SK-N-SH treated with all-trans-retinoic acid at 6 μM for 48 hours (cell line): ENCODE data around the gene POLR1D.

Experiments
- ATAC-seq: fragments of 200-7000 bp; cut with Tn5 transposase; 3 replicates; pipeline ENCODE4 v1.9.1; 2020; ENCODE audit warnings: mild to moderate bottlenecking, moderate library complexity
- ARNTL ChIP-seq: fragments of 450-650 bp; formaldehyde crosslinking; IDR thresholded peaks from 2 replicates; pipeline ENCODE4 v1.5.0; 2020; ENCODE audit warnings: low read depth, mild to moderate bottlenecking, moderate library complexity, borderline replicate concordance
- BACH2 ChIP-seq: fragments of 250-450 bp; sonication (Bioruptor Pico); IDR thresholded peaks from 2 replicates; pipeline ENCODE4 v1.9.0; 2021; ENCODE audit warnings: mild to moderate bottlenecking, borderline replicate concordance
- CREB5 ChIP-seq: fragments of 250-450 bp; sonication (Bioruptor Pico); IDR thresholded peaks from 2 replicates; pipeline ENCODE4 v1.5.1; 2020; ENCODE audit warnings: low read depth, mild to moderate bottlenecking, moderate library complexity
- CSDC2 ChIP-seq: fragments of 250-450 bp; sonication (Bioruptor Pico); IDR thresholded peaks from 2 replicates; pipeline ENCODE4 v1.5.0; 2020; ENCODE audit warnings: mild to moderate bottlenecking, moderate library complexity
- CSRNP3 ChIP-seq: fragments of 250-450 bp; sonication (Bioruptor Pico); IDR thresholded peaks from 2 replicates; pipeline ENCODE4 v1.5.1; 2021; ENCODE audit warnings: mild to moderate bottlenecking, moderate library complexity
- ESRRG ChIP-seq: fragments of 250-450 bp; sonication (Bioruptor Pico); IDR thresholded peaks from 2 replicates; pipeline ENCODE4 v1.6.1; 2021; ENCODE audit warnings: mild to moderate bottlenecking
- GLIS3 ChIP-seq: fragments of 250-450 bp; sonication (Bioruptor Pico); IDR thresholded peaks from 2 replicates; pipeline ENCODE4 v1.5.0; 2020; ENCODE audit warnings: mild to moderate bottlenecking, moderate library complexity
- ISL1 ChIP-seq: fragments of 250-450 bp; sonication (Bioruptor Pico); IDR thresholded peaks from 2 replicates; pipeline ENCODE4 v2.1.2; 2022; ENCODE audit warnings: mild to moderate bottlenecking, moderate library complexity
- OSR1 ChIP-seq: fragments of 250-450 bp; sonication (Bioruptor Pico); IDR thresholded peaks from 2 replicates; pipeline ENCODE4 v1.8.0; 2022; ENCODE audit warnings: moderate library complexity, mild to moderate bottlenecking, inconsistent platforms
- PATZ1 ChIP-seq: fragments of 250-450 bp; sonication (Bioruptor Pico); IDR thresholded peaks from 2 replicates; pipeline ENCODE4 v1.8.0; 2020; ENCODE audit warnings: mild to moderate bottlenecking, moderate library complexity, borderline replicate concordance
- POU6F1 ChIP-seq: fragments of 250-450 bp; sonication (Bioruptor Pico); IDR thresholded peaks from 2 replicates; pipeline ENCODE4 v1.8.0; 2021; ENCODE audit warnings: low read depth, mild to moderate bottlenecking, moderate library complexity, borderline replicate concordance
- PPARA ChIP-seq: fragments of 250-450 bp; sonication (Bioruptor Pico); IDR thresholded peaks from 2 replicates; pipeline ENCODE4 v1.5.0; 2020; ENCODE audit warnings: mild to moderate bottlenecking, borderline replicate concordance
- RARB ChIP-seq: fragments of 250-450 bp; sonication (Bioruptor Pico); IDR thresholded peaks from 2 replicates; pipeline ENCODE4 v1.8.0; 2021; ENCODE audit warnings: mild to moderate bottlenecking, moderate library complexity
- TCF4 ChIP-seq: fragments of 250-450 bp; sonication (Bioruptor Pico); IDR thresholded peaks from 2 replicates; pipeline ENCODE4 v1.8.0; 2021; ENCODE audit warnings: mild to moderate bottlenecking, moderate library complexity, borderline replicate concordance
- TOX ChIP-seq: fragments of 250-450 bp; sonication (Bioruptor Pico); IDR thresholded peaks from 2 replicates; pipeline ENCODE4 v1.8.0; 2021; ENCODE audit warnings: mild to moderate bottlenecking, moderate library complexity, borderline replicate concordance
- TSHZ2 ChIP-seq: fragments of 250-450 bp; sonication (Bioruptor Pico); IDR thresholded peaks from 2 replicates; pipeline ENCODE4 v1.5.0; 2020; ENCODE audit warnings: mild to moderate bottlenecking, moderate library complexity
- ZC3H10 ChIP-seq: fragments of 250-450 bp; sonication (Bioruptor Pico); IDR thresholded peaks from 2 replicates; pipeline ENCODE4 v1.5.1; 2021; ENCODE audit warnings: mild to moderate bottlenecking, moderate library complexity
- ZFP3 ChIP-seq: fragments of 250-450 bp; sonication (Bioruptor Pico); IDR thresholded peaks from 2 replicates; pipeline ENCODE4 v1.5.0; 2020; ENCODE audit warnings: mild to moderate bottlenecking, moderate library complexity
- ZFP30 ChIP-seq: fragments of 450-650 bp; formaldehyde crosslinking; IDR thresholded peaks from 2 replicates; pipeline ENCODE4 v1.5.0; 2022; ENCODE audit warnings: mild to moderate bottlenecking, moderate library complexity
- ZNF565 ChIP-seq: fragments of 450-650 bp; formaldehyde crosslinking; conservative IDR thresholded peaks from 2 replicates; pipeline ENCODE4 v1.5.0; 2020; ENCODE audit warnings: low read depth, mild to moderate bottlenecking, moderate library complexity
- ZNF70 ChIP-seq: fragments of 450-650 bp; formaldehyde crosslinking; IDR thresholded peaks from 2 replicates; pipeline ENCODE4 v1.5.0; 2020; ENCODE audit warnings: mild to moderate bottlenecking, moderate library complexity
- ZNF8 ChIP-seq: fragments of 450-650 bp; formaldehyde crosslinking; IDR thresholded peaks from 2 replicates; pipeline ENCODE4 v1.5.0; 2020; ENCODE audit warnings: mild to moderate bottlenecking, moderate library complexity

Gene POLR1D

GRCh38 chr13:27634231-27634630 is 12.5 kb downstream of the POLR1D start:
- no peak for ATAC-seq
- TF ChIP-seq BACH2 (no peak), ZC3H10 (CRISPR knock-in tag) (no peak), TOX (CRISPR knock-in tag) (no peak), ZNF565 (CRISPR knock-in tag) (no peak), POU6F1 (CRISPR knock-in tag) (no peak), GLIS3 (CRISPR knock-in tag) (no peak), ZNF70 (CRISPR knock-in tag) (no peak), ESRRG (CRISPR knock-in tag) (no peak), PATZ1 (no peak), ISL1 (CRISPR knock-in tag) (no peak), CSRNP3 (CRISPR knock-in tag) (no peak), ZFP3 (CRISPR knock-in tag) (no peak), ZFP30 (CRISPR knock-in tag) (no peak), PPARA (CRISPR knock-in tag) (no peak), OSR1 (CRISPR knock-in tag) (no peak), TCF4 (CRISPR knock-in tag) (no peak), CREB5 (no peak), ZNF8 (CRISPR knock-in tag) (no peak), ARNTL (CRISPR knock-in tag) (no peak), TSHZ2 (CRISPR knock-in tag) (no peak)

- TF ChIP-seq ZC3H10 (CRISPR knock-in tag) (no peak), TSHZ2 (CRISPR knock-in tag) (no peak), CSDC2 (no peak), POU6F1 (CRISPR knock-in tag) (no peak), GLIS3 (CRISPR knock-in tag) (no peak), RARB (CRISPR knock-in tag) (no peak)
- ATAC-seq: no peak
Measured at GRCh38 chr13:27634791-27635190, 13.1 kb downstream of the POLR1D start.
